Adrenal gland (tissue), 5 donors: Measurements from ENCODE around the gene XKR7.

Experiments used
- POLR2A ChIP-seq, 2 donors: fragments of 450-650 bp; IDR thresholded peaks; one replicate each; pipeline ENCODE4 v1.6.1; 2017; ENCODE audit warnings: antibody characterized with exemption in 2 of 2, mild to moderate bottlenecking in 2 of 2, moderate library complexity in 1 of 2
- TF ChIP-seq, protein P1 (sequence below), 6 experiments: fragments of 450-650 bp in 4 of 6; fragments of 200-600 bp in 2 of 6; sonication (generic) in 1 of 6; IDR thresholded peaks; 1 replicate in 5 of 6; 2 replicates in 1 of 6; pipeline versions ENCODE4 v1.5.1 to v1.8.0; 2016 to 2021; ENCODE audit warnings: antibody characterized with exemption in 6 of 6, mild to moderate bottlenecking in 2 of 6, moderate library complexity in 1 of 6
- donor health status: DM: no; HTN: no; CAD: no.

DNA sequence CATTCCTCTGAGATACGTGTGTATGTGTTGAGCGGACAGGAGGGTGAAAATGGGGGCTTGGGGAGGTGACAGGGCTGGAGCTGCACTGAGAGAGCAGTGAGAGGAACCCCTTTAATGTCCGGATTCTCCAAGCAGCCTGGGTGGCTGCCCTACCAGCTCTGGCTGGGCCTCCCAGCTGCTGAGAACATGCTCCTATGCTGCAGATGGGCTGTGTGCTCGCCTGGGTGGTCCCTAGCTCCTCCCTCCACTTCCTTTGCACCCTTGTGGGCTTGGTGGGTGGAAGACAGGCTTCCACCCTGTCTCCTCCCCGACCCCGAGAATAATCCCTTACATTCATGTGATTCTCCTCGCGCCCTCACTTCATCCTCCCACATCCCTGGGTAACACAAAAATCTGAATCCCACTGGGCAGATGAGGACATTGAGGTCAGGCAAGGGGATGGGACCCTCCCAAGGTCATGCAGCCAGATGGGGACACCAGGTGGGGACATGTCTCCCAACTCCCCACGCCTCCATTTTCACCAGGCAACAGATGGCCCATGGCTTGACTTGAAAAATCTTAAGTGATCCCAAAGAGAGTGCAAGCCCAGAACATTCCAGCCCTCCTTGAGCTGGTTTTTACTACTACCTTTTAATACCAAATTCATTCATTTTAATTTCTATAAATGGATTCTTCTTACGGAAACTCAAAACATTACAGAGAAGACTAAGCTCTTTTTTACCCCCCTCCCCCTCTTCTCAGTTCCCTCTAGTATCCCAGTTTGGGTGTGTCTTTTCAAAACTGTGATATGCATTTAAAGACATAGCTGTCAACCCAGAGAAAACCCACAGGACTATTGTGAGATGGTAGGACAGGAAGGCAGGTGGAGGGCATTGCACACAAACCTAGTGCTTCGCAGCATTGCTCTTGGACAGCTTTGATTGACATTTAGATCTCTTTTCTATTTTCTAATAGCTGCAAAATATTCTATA lies 11.1 kb upstream of the XKR7 start:
- TF ChIP-seq, protein P1, sequence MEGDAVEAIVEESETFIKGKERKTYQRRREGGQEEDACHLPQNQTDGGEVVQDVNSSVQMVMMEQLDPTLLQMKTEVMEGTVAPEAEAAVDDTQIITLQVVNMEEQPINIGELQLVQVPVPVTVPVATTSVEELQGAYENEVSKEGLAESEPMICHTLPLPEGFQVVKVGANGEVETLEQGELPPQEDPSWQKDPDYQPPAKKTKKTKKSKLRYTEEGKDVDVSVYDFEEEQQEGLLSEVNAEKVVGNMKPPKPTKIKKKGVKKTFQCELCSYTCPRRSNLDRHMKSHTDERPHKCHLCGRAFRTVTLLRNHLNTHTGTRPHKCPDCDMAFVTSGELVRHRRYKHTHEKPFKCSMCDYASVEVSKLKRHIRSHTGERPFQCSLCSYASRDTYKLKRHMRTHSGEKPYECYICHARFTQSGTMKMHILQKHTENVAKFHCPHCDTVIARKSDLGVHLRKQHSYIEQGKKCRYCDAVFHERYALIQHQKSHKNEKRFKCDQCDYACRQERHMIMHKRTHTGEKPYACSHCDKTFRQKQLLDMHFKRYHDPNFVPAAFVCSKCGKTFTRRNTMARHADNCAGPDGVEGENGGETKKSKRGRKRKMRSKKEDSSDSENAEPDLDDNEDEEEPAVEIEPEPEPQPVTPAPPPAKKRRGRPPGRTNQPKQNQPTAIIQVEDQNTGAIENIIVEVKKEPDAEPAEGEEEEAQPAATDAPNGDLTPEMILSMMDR (IDR thresholded peaks at IDR 0.05): no peak
- no peak for TF ChIP-seq POLR2A (IDR thresholded peaks at IDR 0.05)
